Thyroid gland (tissue), 4 donors: Measurements from ENCODE around the gene FANCC.

ENCODE experiments used
- CTCF ChIP-seq, 6 experiments: fragments of 200-600 bp in 3 of 6; fragments of 450-650 bp in 3 of 6; sonication (generic) in 3 of 6; IDR thresholded peaks; one replicate each; pipeline ENCODE4 v1.5.1; 2016 to 2019; ENCODE audit warnings: antibody characterized with exemption in 6 of 6, mild to moderate bottlenecking in 2 of 6, inconsistent platforms in 1 of 6, moderate library complexity in 1 of 6
- POLR2A ChIP-seq, 2 donors: fragments of 450-650 bp; IDR thresholded peaks; one replicate each; pipeline ENCODE4 v1.6.1; 2017; ENCODE audit warnings: antibody characterized with exemption in 2 of 2, mild to moderate bottlenecking in 2 of 2, moderate library complexity in 1 of 2

- no peak for TF ChIP-seq CTCF (IDR thresholded peaks at IDR 0.05)
- TF ChIP-seq POLR2A (IDR thresholded peaks at IDR 0.05): no peak
Observed at GRCh38 chr9:95084254-95084934, 233.1 kb downstream of the FANCC start.
